HCT116 (cell line): ENCODE data around the gene ZDHHC21. TPM values are rescaled to one million over a fixed set of nuclear protein-coding genes. Genes with fewer than 3 reads are reported as not detected.

ENCODE experiments used
- ATAC-seq: fragments of 200-7000 bp; cut with Tn5 transposase; 2 replicates; pipeline ENCODE4 v1.9.1; 2020; ENCODE audit warnings: mild to moderate bottlenecking, moderate library complexity
- BruUV-seq: library from RNA; stranded (reverse); fragments of 400-500 nt; replicated peaks from 2 replicates; lab custom pipeline; 2021; lab: Mats Ljungman, UMichigan
- CTCF ChIA-PET: fragments of 300-600 bp; sonication (Branson Sonifier 250); formaldehyde crosslinking; loops from one replicate; lab custom pipeline; 2021; ENCODE audit warnings: antibody characterized with exemption; lab: Charles Lee
- POLR2A ChIA-PET: fragments of 300-600, 350-600 bp; sonication (Branson Sonifier 250); formaldehyde crosslinking; loops from one replicate; lab custom pipeline; 2021; ENCODE audit warnings: antibody characterized with exemption; lab: Charles Lee
- RAD21 ChIA-PET, 2 experiments: fragments of 300-600 bp; sonication (Branson Sonifier 250); formaldehyde crosslinking; loops; one replicate each; lab custom pipeline; 2023; ENCODE audit warnings: low total read pairs in 2 of 2; ENCODE audit not compliant: uncharacterized antibody in 2 of 2, unreplicated experiment in 2 of 2, low non-redundant PET in 1 of 2; lab: Charles Lee
- DNase-seq: peaks from one replicate; pipeline ENCODE4 v3.0.0-alpha.2; 2010; ENCODE audit warnings: low read depth, low spot score
- H2AFZ ChIP-seq: fragments of 200-600 bp; shearing (Covaris generic), sonication (generic); 2 replicates; pipeline ENCODE4 v1.6.1; 2017; ENCODE audit warnings: low read depth, mixed run types, mixed read lengths, antibody characterized with exemption, low read length; ENCODE audit not compliant: poor library complexity, severe bottlenecking
- H3K27ac ChIP-seq: 2 replicates; pipeline ENCODE4 v1.5.1; 2012; ENCODE audit warnings: low read depth, low read length
- H3K27me3 ChIP-seq: fragments of 200-600 bp; sonication (generic); 2 replicates; pipeline ENCODE4 v1.6.1; 2016; ENCODE audit warnings: mixed run types, low read length, mixed read lengths; ENCODE audit not compliant: insufficient read depth
- H3K36me3 ChIP-seq, 2 experiments: fragments of 200-500 bp in 1 of 2; fragments of 200-600 bp in 1 of 2; sonication (Bioruptor generic) in 1 of 2; sonication (generic) in 1 of 2; 2 replicates each; pipeline versions ENCODE4 v1.5.1 to v1.6.1; 2014 to 2016; ENCODE audit warnings: low read length in 2 of 2, inconsistent platforms in 1 of 2, mixed read lengths in 1 of 2, mixed run types in 1 of 2; ENCODE audit not compliant: insufficient read depth in 2 of 2, control insufficient read depth in 1 of 2
- H3K4me1 ChIP-seq, 2 experiments: fragments of 200-600 bp in 1 of 2; sonication (generic) in 1 of 2; 2 replicates each; pipeline versions ENCODE4 v1.5.1 to v1.6.1; 2012 to 2017; ENCODE audit warnings: low read length in 2 of 2, inconsistent platforms in 1 of 2, mild to moderate bottlenecking in 1 of 2, mixed read lengths in 1 of 2, mixed run types in 1 of 2, moderate library complexity in 1 of 2; ENCODE audit not compliant: insufficient read depth in 2 of 2, control insufficient read depth in 1 of 2
- H3K4me2 ChIP-seq: fragments of 200-600 bp; sonication (generic); 2 replicates; pipeline ENCODE4 v1.6.1; 2017; ENCODE audit warnings: mixed run types, low read length, mixed read lengths
- H3K4me3 ChIP-seq, 2 experiments: fragments of 200-600 bp in 1 of 2; sonication (generic) in 1 of 2; replicated peaks in 1 of 2; 2 replicates each; pipeline ENCODE4 v1.5.1; 2011 to 2016; ENCODE audit warnings: low read length in 2 of 2, control low read depth in 1 of 2, low read depth in 1 of 2, mild to moderate bottlenecking in 1 of 2, mixed read lengths in 1 of 2, mixed run types in 1 of 2
- H3K79me2 ChIP-seq: fragments of 200-600 bp; sonication (generic); 2 replicates; pipeline ENCODE4 v1.6.1; 2017; ENCODE audit warnings: mild to moderate bottlenecking, mixed run types, low read length, moderate library complexity, mixed read lengths; ENCODE audit not compliant: insufficient read depth
- H3K9ac ChIP-seq: fragments of 200-600 bp; sonication (generic); 2 replicates; pipeline ENCODE4 v1.6.1; 2016; ENCODE audit warnings: low read length, mixed read lengths
- H3K9me2 ChIP-seq: fragments of 200-600 bp; sonication (generic), shearing (Covaris generic); 2 replicates; pipeline ENCODE4 v1.6.1; 2017; ENCODE audit warnings: mixed run types, mild to moderate bottlenecking, moderate library complexity; ENCODE audit not compliant: insufficient read depth
- H3K9me3 ChIP-seq, 2 experiments: fragments of 200-500 bp in 1 of 2; fragments of 200-600 bp in 1 of 2; sonication (Bioruptor generic) in 1 of 2; sonication (generic) in 1 of 2; 2 replicates each; pipeline ENCODE4 v1.6.1; 2014 to 2017; ENCODE audit warnings: low read length in 2 of 2, mixed read lengths in 2 of 2, inconsistent platforms in 1 of 2, low read depth in 1 of 2, mild to moderate bottlenecking in 1 of 2, mixed run types in 1 of 2, moderate library complexity in 1 of 2; ENCODE audit not compliant: control insufficient read depth in 1 of 2, insufficient read depth in 1 of 2
- H4K20me1 ChIP-seq: fragments of 200-600 bp; sonication (generic), shearing (Covaris generic); 2 replicates; pipeline ENCODE4 v1.6.1; 2017; ENCODE audit warnings: mixed run types, mild to moderate bottlenecking, moderate library complexity; ENCODE audit not compliant: insufficient read depth
- CBX3 ChIP-seq: IDR thresholded peaks from 2 replicates; pipeline ENCODE4 v1.6.1; 2012; ENCODE audit warnings: low read depth
- CEBPB ChIP-seq: IDR thresholded peaks from 2 replicates; pipeline ENCODE4 v1.6.1; 2012; ENCODE audit warnings: low read depth
- CTCF ChIP-seq, 3 experiments: fragments of 200-600 bp in 1 of 3; sonication (generic) in 1 of 3; IDR thresholded peaks in 2 of 3; conservative IDR thresholded peaks in 1 of 3; 2 replicates each; pipeline ENCODE4 v1.5.1; 2012 to 2017; ENCODE audit warnings: low read depth in 2 of 3, low read length in 2 of 3, antibody characterized with exemption in 1 of 3, borderline replicate concordance in 1 of 3, control low read depth in 1 of 3, mild to moderate bottlenecking in 1 of 3, mixed read lengths in 1 of 3, mixed run types in 1 of 3, moderate library complexity in 1 of 3; ENCODE audit not compliant: insufficient read depth in 1 of 3
- EGR1 ChIP-seq: IDR thresholded peaks from 2 replicates; pipeline ENCODE4 v1.6.1; 2012; ENCODE audit warnings: low read depth
- ELF1 ChIP-seq: IDR thresholded peaks from 2 replicates; pipeline ENCODE4 v1.6.1; 2012; ENCODE audit warnings: low read depth, borderline replicate concordance
- EZH2 ChIP-seq: fragments of 200-600 bp; sonication (generic); IDR thresholded peaks from 2 replicates; pipeline ENCODE4 v1.6.1; 2017; ENCODE audit warnings: antibody characterized with exemption, mixed run types
- EZH2phosphoT487 ChIP-seq: fragments of 200-600 bp; IDR thresholded peaks from 2 replicates; pipeline ENCODE4 v1.6.1; 2018; ENCODE audit warnings: antibody characterized with exemption, borderline replicate concordance
- MAX ChIP-seq: IDR thresholded peaks from 2 replicates; pipeline ENCODE4 v1.6.1; 2012
- POLR2A ChIP-seq: IDR thresholded peaks from 2 replicates; pipeline ENCODE4 v1.7.0; 2011; ENCODE audit warnings: borderline replicate concordance; ENCODE audit not compliant: insufficient read depth, insufficient read length; ENCODE audit errors: extremely low read depth
- REST ChIP-seq: IDR thresholded peaks from 2 replicates; pipeline ENCODE4 v1.6.1; 2012; ENCODE audit warnings: low read depth
- SRF ChIP-seq: IDR thresholded peaks from 2 replicates; pipeline ENCODE4 v1.6.1; 2012; ENCODE audit warnings: low read depth
- TCF7L2 ChIP-seq: IDR thresholded peaks from 2 replicates; pipeline ENCODE4 v1.7.0; 2011; ENCODE audit warnings: borderline replicate concordance, inconsistent platforms; ENCODE audit not compliant: insufficient read depth, insufficient read length; ENCODE audit errors: extremely low read depth
- YY1 ChIP-seq: IDR thresholded peaks from 2 replicates; pipeline ENCODE4 v1.6.1; 2011; ENCODE audit warnings: low read length, low read depth, moderate library complexity, mild to moderate bottlenecking; ENCODE audit not compliant: insufficient replicate concordance; ENCODE audit errors: extremely low read depth
- ZFX ChIP-seq: fragments of 450-650 bp; IDR thresholded peaks from 2 replicates; pipeline ENCODE4 v1.6.1; 2017
- intact Hi-C: fragments of 100-400 bp; cut with micrococcal nuclease; formaldehyde crosslinking; loops from 2 replicates; pipeline ENCODE4 v1.10.0; 2022
- total RNA-seq: library from RNA; stranded (reverse); gene quantifications from one replicate; pipeline ENCODE4 v1.2.1, GENCODE V29; 2021; ENCODE audit not compliant: unreplicated experiment

The ZDHHC21 gene
- total RNA-seq, 1 experiment from 2014 or later = 5.9 TPM

GRCh38 chr9:14706530-14707140 lies 13.4 kb upstream of the ZDHHC21 start:
- Histone ChIP-seq H3K9ac (no peak overlapping the region), H4K20me1 (no peaks in the 10 kb centered on the region), H3K27me3 (peaks cover 5% of the 10 kb centered on the region; the same call in 1 of the 2 replicates), H3K4me1 (no peaks in the 10 kb centered on the region)
- DNase-seq = no peak
- POLR2A ChIA-PET = no interaction called here
- TF ChIP-seq EGR1 (no peak), EZH2 (no peak), ZFX (no peak), CBX3 (no peak), YY1 (no peak), REST (no peak)
- TF ChIP-seq, all 23 proteins: peak for 0
- intact Hi-C loops = no loop called here
- no peak for ATAC-seq
- H3K4me2 ChIP-seq = no peak overlapping the region
- BruUV-seq = no TSS peak
- no peaks in the 10 kb centered on the region for H3K9me3 ChIP-seq
- H3K79me2 ChIP-seq = no peaks in the 10 kb centered on the region
- no peak overlapping the region for H3K4me3 ChIP-seq
- ChIA-PET CTCF (no interaction called here), RAD21 (no interaction called here)
- H3K36me3 ChIP-seq = no peaks in the 10 kb centered on the region
- H3K9me2 ChIP-seq = no peaks in the 10 kb centered on the region
- no peak overlapping the region for H2AFZ ChIP-seq
- no peak overlapping the region for H3K27ac ChIP-seq

- H3K9me2 ChIP-seq = no peaks in the 10 kb centered on the region
- no peaks in the 10 kb centered on the region for H3K9me3 ChIP-seq
- no peak for TF ChIP-seq CTCF (IDR thresholded peaks at IDR 0.05 in 2 of 3, conservative IDR thresholded peaks at IDR 0.05 in 1 of 3; ENCODE audit: borderline replicate concordance in 1 of 3, insufficient read depth in 1 of 3, low read depth in 2 of 3, low read length in 2 of 3)
- no peak for TF ChIP-seq POLR2A
- TF ChIP-seq CBX3 = no peak
- TF ChIP-seq SRF = no peak
- no peak for TF ChIP-seq EZH2
- no peak for TF ChIP-seq CEBPB
- TF ChIP-seq MAX = no peak
- no peak for TF ChIP-seq TCF7L2
- no peak for TF ChIP-seq ZFX
- no peak for TF ChIP-seq EZH2phosphoT487
- no peak for TF ChIP-seq ELF1
- TF ChIP-seq, all 23 proteins: peak for 0
- no peak overlapping the region for H3K4me2 ChIP-seq
- ChIA-PET RAD21 (no interaction called here), POLR2A (no interaction called here), CTCF (no interaction called here)
- H2AFZ ChIP-seq = no peak overlapping the region
- no peak overlapping the region for H3K4me3 ChIP-seq
- no peak for DNase-seq
- no peaks in the 10 kb centered on the region for H3K4me1 ChIP-seq
- H3K9ac ChIP-seq = no peak overlapping the region
- no TSS peak for BruUV-seq
- no peak for ATAC-seq
- H3K36me3 ChIP-seq = no peaks in the 10 kb centered on the region
- H4K20me1 ChIP-seq = no peaks in the 10 kb centered on the region
- intact Hi-C loops = no loop called here
- H3K27ac ChIP-seq = no peak overlapping the region
- H3K79me2 ChIP-seq = no peaks in the 10 kb centered on the region
- peaks cover 11% of the 10 kb centered on the region for H3K27me3 ChIP-seq
These were observed 11.8 kb upstream of the ZDHHC21 start for GRCh38 chr9:14705079-14705478.
